Ovary (tissue), 9 donors: ENCODE data around the gene RNGTT. TPM values are rescaled to one million over a fixed set of nuclear protein-coding genes. Genes with fewer than 3 reads are reported as not detected.
A peak's percentile ranks its signal among the peaks of the same experiment; 100 is the strongest.

Experiments
- DNase-seq, 5 donors: peaks; one replicate each; pipeline ENCODE4 v3.0.0-alpha.2; 2019 to 2020
- H3K27ac ChIP-seq, 2 donors: fragments of 200-600 bp; one replicate each; pipeline versions ENCODE4 v1.5.1 to v1.8.0; 2019 to 2022
- H3K27me3 ChIP-seq: fragments of 200-600 bp; one replicate; pipeline ENCODE4 v1.8.0; 2022
- H3K36me3 ChIP-seq: fragments of 200-600 bp; sonication (generic); one replicate; pipeline ENCODE4 v1.5.1; 2019
- H3K4me1 ChIP-seq: one replicate; pipeline ENCODE4 v1.8.1; 2013; ENCODE audit warnings: mild to moderate bottlenecking, moderate library complexity; ENCODE audit not compliant: insufficient read depth
- H3K4me3 ChIP-seq: fragments of 200-600 bp; sonication (generic); one replicate; pipeline ENCODE4 v1.5.1; 2017
- H3K9me3 ChIP-seq, 2 donors: fragments of 200-600 bp in 1 of 2; sonication (generic) in 1 of 2; one replicate each; pipeline versions ENCODE4 v1.5.1 to v1.8.1; 2013 to 2019; ENCODE audit warnings: mild to moderate bottlenecking in 1 of 2, moderate library complexity in 1 of 2
- CTCF ChIP-seq, 3 donors: fragments of 450-650 bp in 2 of 3; fragments of 200-600 bp in 1 of 3; IDR thresholded peaks; one replicate each; pipeline versions ENCODE4 v1.5.1 to v1.8.0; 2016 to 2022; ENCODE audit warnings: antibody characterized with exemption in 3 of 3, mild to moderate bottlenecking in 1 of 3
- EP300 ChIP-seq: sonication (generic); formaldehyde crosslinking; IDR thresholded peaks from one replicate; pipeline ENCODE4 v1.6.1; 2017; ENCODE audit warnings: antibody characterized with exemption
- POLR2A ChIP-seq: fragments of 450-650 bp; IDR thresholded peaks from one replicate; pipeline ENCODE4 v1.6.1; 2017; ENCODE audit warnings: antibody characterized with exemption, mild to moderate bottlenecking, moderate library complexity
- WGBS, 3 donors: extraction: QIAGEN DNeasy Blood & Tissue Kit in 1 of 3; methylation state at CpG; one replicate each; pipeline versions ENCODE4 v1.1.5 to v1.1.7; 2013 to 2017; 5-methylcytosine and 5-hydroxymethylcytosine counted together
- intact Hi-C, 4 donors: fragments of 100-400 bp; cut with DNase I; formaldehyde crosslinking; loops; one replicate each; pipeline versions ENCODE4 v1.11.0 to v1.15.1; 2022 to 2023
- polyA plus RNA-seq, 2 donors: library from polyadenylated mRNA; stranded (reverse); fragments of 200-250 nt in 1 of 2; fragments of 350-450 nt in 1 of 2; fragmentation: Illumina TruSeq in 1 of 2; extraction: RNeasy Lipid Tissue Mini Kit (QIAGEN cat#74804) in 1 of 2; gene quantifications; one replicate each; pipeline ENCODE4 v1.2.3, GENCODE V29; 2013 to 2014
- total RNA-seq, 7 donors: library from RNA; depleted of rRNA in 2 of 7; stranded (reverse); fragments of >200 nt in 2 of 7; fragmentation: NEBNext Ultra II Directional in 3 of 7; extraction: Animal tissue kit (Norgen Biotek cat#: 25700) in 3 of 7; gene quantifications; one replicate each; pipeline versions ENCODE4 v1.1.0 to v1.2.4, GENCODE V29; 2016 to 2023
- donor health status: DM: no; HTN: no; CAD: no; lungs with moderate emphysema.
- donor health status: DM: no; HTN: no; CAD: no.
- donor health status: Bipolar disorder and iron deficiency.
- donor health status: DM: yes; HTN: yes; CAD: no.
- donor health status: DM: no; HTN: no; CAD: no.
- donor health status: DM: yes; HTN: yes; CAD: no.

Gene RNGTT
- total and polyA plus RNA-seq, 9 donors = 3.9 to 17.9 (median 10.5) TPM

DNA sequence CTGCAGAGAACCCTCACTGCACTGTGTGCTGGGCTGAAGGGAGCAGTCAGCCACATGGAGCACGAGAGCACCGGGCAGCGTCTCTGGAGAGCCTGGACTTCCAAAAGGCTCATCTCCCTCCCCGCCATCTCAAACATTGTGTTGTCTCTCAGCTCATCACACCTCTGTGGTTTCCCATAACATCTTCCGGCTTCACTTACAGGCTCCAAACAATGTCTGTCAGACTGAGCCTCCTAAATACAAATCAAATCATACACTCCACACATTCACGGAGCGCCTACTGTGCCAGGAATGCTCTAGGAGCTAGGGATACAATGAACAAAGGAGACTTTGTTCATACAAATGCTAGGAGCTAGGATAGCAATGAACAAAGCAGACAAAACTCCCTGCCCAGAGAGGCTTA, 398.0 kb downstream of the RNGTT start:
- no peak overlapping the region for H3K27ac ChIP-seq
- WGBS, 3 donors = 94 to 99% (median 95%) methylated on average over 7 of the region's 7 CpGs
- no peaks in the 10 kb centered on the region for H3K9me3 ChIP-seq
- intact Hi-C loops = no loop called here
- no peaks in the 10 kb centered on the region for H3K27me3 ChIP-seq
- no peak overlapping the region for H3K4me3 ChIP-seq
- TF ChIP-seq CTCF (IDR thresholded peaks at IDR 0.05) = no peak
- TF ChIP-seq POLR2A = no peak
- no peak for TF ChIP-seq EP300
- no peaks in the 10 kb centered on the region for H3K36me3 ChIP-seq
- DNase-seq = no peak
- peaks cover 2% of the 10 kb centered on the region for H3K4me1 ChIP-seq

DNA sequence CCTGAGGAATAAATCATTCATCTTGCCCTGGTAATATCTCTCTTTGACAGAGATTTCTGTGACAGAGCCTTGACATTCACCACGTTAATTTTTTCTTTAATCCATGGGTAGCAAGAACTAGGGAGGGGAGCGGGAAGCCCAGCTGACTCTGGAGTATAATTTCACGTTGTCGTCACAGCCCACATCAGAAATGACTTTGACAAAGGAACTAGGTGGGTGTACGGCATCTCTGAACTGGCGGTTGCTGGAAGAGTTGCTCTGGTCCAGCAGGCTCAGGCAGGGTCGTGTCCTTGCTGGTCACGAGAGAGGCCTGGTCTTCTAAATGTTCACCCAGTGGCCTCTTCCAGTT, 400.2 kb downstream of the RNGTT start:
- TF ChIP-seq POLR2A (no peak), EP300 (no peak), CTCF (IDR thresholded peaks at IDR 0.05) (no peak)
- Histone ChIP-seq H3K4me1 (peaks cover 2% of the 10 kb centered on the region), H3K27me3 (no peaks in the 10 kb centered on the region), H3K9me3 (no peaks in the 10 kb centered on the region), H3K27ac (no peak overlapping the region), H3K36me3 (no peaks in the 10 kb centered on the region), H3K4me3 (no peak overlapping the region)
- DNase-seq = no peak
- WGBS, 3 donors = 93 to 95% (median 94%) methylated on average over 8 of the region's 8 CpGs
- intact Hi-C loops = no loop called here

DNA sequence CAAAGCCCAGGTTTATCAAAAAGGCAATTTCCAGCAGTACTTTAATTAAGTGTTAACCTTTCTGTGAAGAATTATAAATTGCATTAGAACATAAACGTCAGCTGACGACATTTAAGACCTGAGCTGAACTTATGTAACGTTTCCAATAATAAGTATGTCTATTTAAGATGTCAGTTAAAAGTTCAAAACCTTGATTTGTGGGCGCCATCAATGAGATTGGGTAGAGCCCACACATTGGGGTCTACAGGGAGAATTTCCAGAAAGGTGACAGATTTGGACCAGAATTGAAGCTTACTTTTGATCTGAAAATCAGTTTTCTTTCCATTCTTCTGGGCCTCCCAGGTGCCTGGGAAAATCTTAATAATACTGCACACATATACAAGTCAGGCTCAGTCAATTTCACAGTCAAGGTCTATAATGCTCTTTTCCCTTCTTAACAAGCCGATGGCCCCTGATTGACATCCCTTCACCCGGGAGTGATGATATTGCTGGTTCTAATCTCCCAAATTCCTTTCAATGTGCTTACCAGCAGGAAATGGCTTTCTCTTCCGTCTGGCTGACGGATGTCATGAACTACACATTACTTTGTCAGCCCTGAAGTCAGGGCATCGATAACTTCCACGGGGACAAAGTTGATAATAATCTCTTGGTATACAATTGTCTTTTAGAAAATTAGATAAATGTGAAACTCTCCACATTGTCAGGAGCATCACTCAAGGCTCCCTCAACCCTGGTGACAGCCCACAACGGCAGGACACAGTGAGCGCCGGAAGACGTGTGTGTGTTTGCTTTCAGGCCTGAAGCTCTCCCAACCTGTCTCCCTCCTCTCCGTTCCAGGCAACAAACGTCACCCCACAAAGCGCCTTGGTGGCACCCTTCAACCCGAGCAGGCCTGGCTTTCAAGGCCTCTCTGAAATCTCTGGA, 400.8 kb downstream of the RNGTT start:
- Histone ChIP-seq H3K4me3 (no peak overlapping the region), H3K27me3 (no peaks in the 10 kb centered on the region), H3K27ac (peak overlapping the region in 1 of 2 donors; percentile 57), H3K36me3 (no peaks in the 10 kb centered on the region), H3K9me3 (no peaks in the 10 kb centered on the region), H3K4me1 (peaks cover 2% of the 10 kb centered on the region)
- WGBS, 3 donors = 79 to 83% (median 80%) methylated on average over 18 of the region's 18 CpGs
- intact Hi-C loops = no loop called here
- TF ChIP-seq POLR2A (no peak), EP300 (no peak), CTCF (IDR thresholded peaks at IDR 0.05) (no peak)
- DNase-seq = no peak

GRCh38 chr6:88561954-88562315, 401.5 kb downstream of the RNGTT start:
- peak overlapping the region in 1 of 2 donors; percentile 57 for H3K27ac ChIP-seq
- no peaks in the 10 kb centered on the region for H3K9me3 ChIP-seq
- H3K27me3 ChIP-seq = no peaks in the 10 kb centered on the region
- H3K4me1 ChIP-seq = peaks cover 2% of the 10 kb centered on the region
- WGBS, 3 donors = 0 to 7% (median 4%) methylated on average over 1 of the region's 1 CpG
- intact Hi-C loops = no loop called here
- no peak for TF ChIP-seq POLR2A
- no peak for TF ChIP-seq EP300
- TF ChIP-seq CTCF (IDR thresholded peaks at IDR 0.05) = no peak
- no peak overlapping the region for H3K4me3 ChIP-seq
- no peaks in the 10 kb centered on the region for H3K36me3 ChIP-seq
- peak in 4 of 5 donors; percentile 33 to 75 (median 56) for DNase-seq
